ENCODE results near the gene AK8. TPM values are rescaled to one million over a fixed set of nuclear protein-coding genes. Genes with fewer than 3 reads are reported as not detected.

AK8 gene
- polyA plus RNA-seq, 3 donors, result 0.08 TPM; not detected in 2

DNA sequence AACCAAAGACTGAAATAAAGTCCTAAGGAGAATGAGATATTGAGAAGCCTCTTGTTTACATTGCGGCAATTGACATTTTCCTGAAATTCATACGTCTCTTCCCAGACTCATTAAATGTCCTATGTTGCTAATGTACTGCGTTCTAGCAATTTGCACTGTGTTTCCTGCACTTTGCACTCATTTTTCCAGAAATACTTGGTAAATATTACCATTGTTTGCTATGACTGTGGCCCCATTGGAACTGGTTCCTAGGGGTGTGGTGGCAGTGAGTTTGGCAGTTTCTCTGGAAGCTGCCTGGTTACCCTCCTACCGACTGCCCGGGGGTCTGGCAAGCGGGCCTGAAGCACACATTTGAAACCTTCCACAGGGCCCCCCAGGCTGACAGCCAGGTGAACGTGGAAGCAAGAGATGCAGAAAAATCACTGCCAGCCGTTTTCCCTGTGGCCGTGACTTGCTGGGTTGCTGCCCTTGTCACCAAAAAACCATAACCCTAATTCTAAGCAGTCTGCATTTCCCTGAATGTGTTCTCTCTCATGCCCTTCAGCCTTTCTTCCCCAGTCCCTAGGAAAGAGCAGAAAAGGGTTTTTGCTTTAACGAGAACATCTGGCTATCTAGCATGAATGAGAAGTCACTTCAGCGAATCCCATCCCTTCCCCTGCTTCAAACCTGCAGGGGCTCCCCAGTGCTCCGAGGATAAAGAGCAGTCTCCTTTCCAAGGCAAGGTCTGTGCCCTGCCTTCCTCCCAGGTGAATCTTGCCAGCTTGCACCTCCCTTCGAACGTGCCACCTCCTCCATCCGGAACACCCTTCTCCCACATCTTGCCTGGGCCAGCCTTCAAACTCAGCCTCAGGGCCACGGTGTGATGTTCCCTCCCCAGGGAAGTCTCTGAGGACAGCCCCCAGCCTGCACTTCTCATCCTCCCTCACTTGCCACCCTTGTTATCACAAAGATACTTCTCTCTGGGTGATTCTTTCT lies 84.2 kb downstream of the AK8 start:
- Histone ChIP-seq H3K27ac (ENCODE audit: low read depth in 1 of 2, low read length in 2 of 2) (no peak overlapping the region), H3K4me1 (ENCODE audit: control insufficient read depth in 1 of 2, insufficient read depth in 2 of 2, low read length in 2 of 2) (peaks cover 9 to 12% of the 10 kb centered on the region in 2 donors), H2AFZ (ENCODE audit: insufficient read depth, low read depth, low read length, poor library complexity, severe bottlenecking) (no peak overlapping the region), H3K9me3 (replicated peaks in 1 of 2; ENCODE audit: control insufficient read depth in 1 of 2, insufficient read depth in 1 of 2, low read length in 2 of 2) (no peaks in the 10 kb centered on the region), H3K27me3 (ENCODE audit: control insufficient read depth in 2 of 2, insufficient read depth in 2 of 2, low read length in 2 of 2) (peaks cover 0 to 18% of the 10 kb centered on the region in 2 donors), H3K4me3 (replicated peaks in 1 of 3; ENCODE audit: low read depth in 2 of 3, low read length in 3 of 3) (no peak overlapping the region), H3K36me3 (replicated peaks in 1 of 2; ENCODE audit: control insufficient read depth in 1 of 2, insufficient read depth in 2 of 2, low read length in 2 of 2) (no peaks in the 10 kb centered on the region), H4K20me1 (ENCODE audit: insufficient read depth, low read length) (no peaks in the 10 kb centered on the region), H3K4me2 (replicated peaks; ENCODE audit: extremely low read depth, low read length, poor library complexity, severe bottlenecking) (no peak overlapping the region), H3K79me2 (ENCODE audit: insufficient read depth, low read length) (no peaks in the 10 kb centered on the region), H3K9ac (ENCODE audit: insufficient read depth, low read length, poor library complexity, severe bottlenecking) (no peak overlapping the region)
- WGBS (ENCODE audit: insufficient coverage), result 94% methylated on average over 12 of the region's 16 CpGs
- H3K27ac Mint-ChIP-seq, result peak overlapping the region in 1 of 7 donors; percentile 35
- TF ChIP-seq, protein P1, sequence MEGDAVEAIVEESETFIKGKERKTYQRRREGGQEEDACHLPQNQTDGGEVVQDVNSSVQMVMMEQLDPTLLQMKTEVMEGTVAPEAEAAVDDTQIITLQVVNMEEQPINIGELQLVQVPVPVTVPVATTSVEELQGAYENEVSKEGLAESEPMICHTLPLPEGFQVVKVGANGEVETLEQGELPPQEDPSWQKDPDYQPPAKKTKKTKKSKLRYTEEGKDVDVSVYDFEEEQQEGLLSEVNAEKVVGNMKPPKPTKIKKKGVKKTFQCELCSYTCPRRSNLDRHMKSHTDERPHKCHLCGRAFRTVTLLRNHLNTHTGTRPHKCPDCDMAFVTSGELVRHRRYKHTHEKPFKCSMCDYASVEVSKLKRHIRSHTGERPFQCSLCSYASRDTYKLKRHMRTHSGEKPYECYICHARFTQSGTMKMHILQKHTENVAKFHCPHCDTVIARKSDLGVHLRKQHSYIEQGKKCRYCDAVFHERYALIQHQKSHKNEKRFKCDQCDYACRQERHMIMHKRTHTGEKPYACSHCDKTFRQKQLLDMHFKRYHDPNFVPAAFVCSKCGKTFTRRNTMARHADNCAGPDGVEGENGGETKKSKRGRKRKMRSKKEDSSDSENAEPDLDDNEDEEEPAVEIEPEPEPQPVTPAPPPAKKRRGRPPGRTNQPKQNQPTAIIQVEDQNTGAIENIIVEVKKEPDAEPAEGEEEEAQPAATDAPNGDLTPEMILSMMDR (IDR thresholded peaks at IDR 0.05), result no peak
- H3K4me3 Mint-ChIP-seq, result peak overlapping the region in 1 of 2 donors; percentile 6
- H3K27me3 Mint-ChIP-seq (ENCODE audit: low read depth in 3 of 3), result peaks cover 8 to 27% (median 18%) of the 10 kb centered on the region in 3 donors
- H3K4me1 Mint-ChIP-seq, result peaks cover 9% of the 10 kb centered on the region
- intact Hi-C loops (cut with micrococcal nuclease), result no loop called here
- no peak for DNase-seq
- peaks cover 0 to 5% (median 0%) of the 10 kb centered on the region in 7 donors for H3K9me3 Mint-ChIP-seq
- H3K36me3 Mint-ChIP-seq, result no peaks in the 10 kb centered on the region

DNA sequence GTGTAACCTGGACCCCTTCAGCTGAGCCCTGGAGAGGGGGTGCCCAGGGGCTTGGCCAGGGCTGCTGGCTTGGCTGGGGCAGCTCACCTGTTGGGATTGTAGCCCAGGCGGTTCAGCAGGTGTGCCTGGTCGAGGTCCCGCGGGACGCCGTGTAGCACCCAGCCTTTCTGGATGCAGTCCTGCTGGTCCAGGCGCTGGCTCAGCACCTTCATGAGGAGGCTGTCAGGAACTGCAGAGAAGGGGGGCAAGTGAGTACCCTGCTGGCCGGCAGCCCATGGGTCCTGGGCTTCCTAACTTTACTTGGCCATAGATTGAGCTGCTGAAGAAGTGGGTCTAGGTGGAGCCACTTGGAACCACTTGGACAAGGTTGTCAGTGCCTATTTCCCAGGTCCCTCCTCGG lies 85.5 kb downstream of the AK8 start:
- 91% methylated on average over 9 of the region's 9 CpGs for WGBS (ENCODE audit: insufficient coverage)
- H3K27me3 Mint-ChIP-seq (ENCODE audit: low read depth in 3 of 3), result peaks cover 7 to 22% (median 13%) of the 10 kb centered on the region in 3 donors

More for the DNA sequence above, 85.5 kb downstream of the AK8 start:
- no peak overlapping the region for H3K4me2 ChIP-seq (replicated peaks; ENCODE audit: extremely low read depth, low read length, poor library complexity, severe bottlenecking)
- H3K36me3 Mint-ChIP-seq, result no peaks in the 10 kb centered on the region
- H3K4me1 Mint-ChIP-seq, result peaks cover 14% of the 10 kb centered on the region
- no peak overlapping the region for H3K4me3 Mint-ChIP-seq
- no peak overlapping the region for H3K9ac ChIP-seq (ENCODE audit: insufficient read depth, low read length, poor library complexity, severe bottlenecking)
- TF ChIP-seq, protein P1 (IDR thresholded peaks at IDR 0.05), result no peak
- no peak overlapping the region for H3K27ac Mint-ChIP-seq
- H4K20me1 ChIP-seq (ENCODE audit: insufficient read depth, low read length), result no peaks in the 10 kb centered on the region
- no peak overlapping the region for H3K4me3 ChIP-seq (replicated peaks in 1 of 3; ENCODE audit: low read depth in 2 of 3, low read length in 3 of 3)
- no peaks in the 10 kb centered on the region for H3K79me2 ChIP-seq (ENCODE audit: insufficient read depth, low read length)
- intact Hi-C loops (cut with micrococcal nuclease), result no loop called here
- peaks cover 0 to 13% of the 10 kb centered on the region in 2 donors for H3K27me3 ChIP-seq (ENCODE audit: control insufficient read depth in 2 of 2, insufficient read depth in 2 of 2, low read length in 2 of 2)
- no peaks in the 10 kb centered on the region for H3K36me3 ChIP-seq (replicated peaks in 1 of 2; ENCODE audit: control insufficient read depth in 1 of 2, insufficient read depth in 2 of 2, low read length in 2 of 2)
- no peak for DNase-seq
- H3K9me3 Mint-ChIP-seq, result peaks cover 0 to 6% (median 3%) of the 10 kb centered on the region in 7 donors
- no peak overlapping the region for H2AFZ ChIP-seq (ENCODE audit: insufficient read depth, low read depth, low read length, poor library complexity, severe bottlenecking)
- no peak overlapping the region for H3K27ac ChIP-seq (ENCODE audit: low read depth in 1 of 2, low read length in 2 of 2)
- H3K4me1 ChIP-seq (ENCODE audit: control insufficient read depth in 1 of 2, insufficient read depth in 2 of 2, low read length in 2 of 2), result peaks cover 9 to 12% of the 10 kb centered on the region in 2 donors
- H3K9me3 ChIP-seq (replicated peaks in 1 of 2; ENCODE audit: control insufficient read depth in 1 of 2, insufficient read depth in 1 of 2, low read length in 2 of 2), result no peaks in the 10 kb centered on the region
